GM12875 (cell line): ENCODE measurements around the gene TEX19.

Source experiments
- H3K4me3 ChIP-seq: one replicate; pipeline ENCODE4 v1.5.1; 2011; ENCODE audit warnings: low read depth, low read length, control low read depth
- TF ChIP-seq, protein P1 (sequence below): IDR thresholded peaks from 2 replicates; pipeline ENCODE4 v1.5.1; 2011; ENCODE audit warnings: low read depth, mild to moderate bottlenecking, control low read depth, inconsistent platforms, low read length, moderate library complexity, borderline replicate concordance; ENCODE audit not compliant: insufficient read depth

The TEX19 gene

DNA sequence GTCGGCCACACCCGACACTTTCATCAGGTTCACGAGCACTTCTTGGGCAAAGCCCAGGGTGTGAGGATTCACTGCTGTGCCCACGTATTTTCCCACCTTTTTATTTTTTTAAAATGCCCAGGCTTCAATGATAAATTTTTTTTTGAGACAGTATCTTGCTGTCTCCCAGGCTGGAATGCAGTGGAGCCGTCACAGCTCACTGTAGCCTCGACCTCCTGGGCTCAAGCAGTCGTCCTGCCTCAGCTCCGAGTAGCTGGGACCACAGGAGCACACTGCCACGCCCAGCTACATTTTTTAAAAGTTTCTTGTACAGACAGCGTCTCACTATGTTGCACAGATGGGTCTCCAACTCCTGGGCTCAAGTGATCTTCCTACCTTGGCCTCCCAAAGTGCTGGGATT is 30.3 kb downstream of the TEX19 start:
- TF ChIP-seq, protein P1, sequence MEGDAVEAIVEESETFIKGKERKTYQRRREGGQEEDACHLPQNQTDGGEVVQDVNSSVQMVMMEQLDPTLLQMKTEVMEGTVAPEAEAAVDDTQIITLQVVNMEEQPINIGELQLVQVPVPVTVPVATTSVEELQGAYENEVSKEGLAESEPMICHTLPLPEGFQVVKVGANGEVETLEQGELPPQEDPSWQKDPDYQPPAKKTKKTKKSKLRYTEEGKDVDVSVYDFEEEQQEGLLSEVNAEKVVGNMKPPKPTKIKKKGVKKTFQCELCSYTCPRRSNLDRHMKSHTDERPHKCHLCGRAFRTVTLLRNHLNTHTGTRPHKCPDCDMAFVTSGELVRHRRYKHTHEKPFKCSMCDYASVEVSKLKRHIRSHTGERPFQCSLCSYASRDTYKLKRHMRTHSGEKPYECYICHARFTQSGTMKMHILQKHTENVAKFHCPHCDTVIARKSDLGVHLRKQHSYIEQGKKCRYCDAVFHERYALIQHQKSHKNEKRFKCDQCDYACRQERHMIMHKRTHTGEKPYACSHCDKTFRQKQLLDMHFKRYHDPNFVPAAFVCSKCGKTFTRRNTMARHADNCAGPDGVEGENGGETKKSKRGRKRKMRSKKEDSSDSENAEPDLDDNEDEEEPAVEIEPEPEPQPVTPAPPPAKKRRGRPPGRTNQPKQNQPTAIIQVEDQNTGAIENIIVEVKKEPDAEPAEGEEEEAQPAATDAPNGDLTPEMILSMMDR: no peak
- H3K4me3 ChIP-seq: no peak overlapping the region

DNA sequence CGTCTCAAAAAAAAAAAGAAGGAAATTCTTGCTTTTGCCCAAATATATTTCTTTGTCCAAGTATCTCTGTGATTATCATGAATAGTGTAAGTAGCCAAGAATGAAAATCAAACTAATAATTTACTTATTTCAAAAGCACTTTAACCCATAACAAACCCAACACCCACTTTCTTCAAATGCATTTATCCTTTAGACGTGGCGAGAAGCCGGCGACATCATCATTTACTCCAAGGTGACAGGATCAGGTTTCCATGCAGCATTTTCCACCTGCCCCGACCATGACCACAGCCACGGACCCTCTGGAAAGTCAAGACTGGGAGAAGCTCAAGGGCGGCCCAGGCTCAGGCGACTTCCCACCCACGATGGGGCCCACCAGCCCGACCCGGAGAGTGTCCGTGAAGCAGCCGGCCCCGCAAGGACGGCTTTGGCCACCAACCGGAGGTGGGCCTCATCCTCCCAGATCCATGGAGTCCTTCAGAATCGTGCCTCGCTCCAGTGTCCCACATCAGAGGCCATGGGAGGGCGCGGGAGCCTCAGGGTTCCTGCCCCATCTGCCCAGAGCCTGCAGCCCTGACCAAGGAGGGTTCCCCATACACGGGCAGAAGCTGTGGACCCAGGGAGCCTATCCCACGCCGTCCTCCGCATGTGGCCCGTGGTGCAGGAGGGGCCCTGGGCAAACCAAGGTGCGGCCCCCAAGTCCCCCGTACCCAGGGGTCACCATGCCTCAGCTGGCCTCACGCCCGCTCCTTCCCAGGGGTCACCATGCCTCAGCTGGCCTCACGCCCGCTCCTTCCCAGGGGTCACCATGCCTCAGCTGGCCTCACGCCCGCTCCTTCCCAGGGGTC is 31.2 kb downstream of the TEX19 start:
- TF ChIP-seq, protein P1: no peak
- no peak overlapping the region for H3K4me3 ChIP-seq

DNA sequence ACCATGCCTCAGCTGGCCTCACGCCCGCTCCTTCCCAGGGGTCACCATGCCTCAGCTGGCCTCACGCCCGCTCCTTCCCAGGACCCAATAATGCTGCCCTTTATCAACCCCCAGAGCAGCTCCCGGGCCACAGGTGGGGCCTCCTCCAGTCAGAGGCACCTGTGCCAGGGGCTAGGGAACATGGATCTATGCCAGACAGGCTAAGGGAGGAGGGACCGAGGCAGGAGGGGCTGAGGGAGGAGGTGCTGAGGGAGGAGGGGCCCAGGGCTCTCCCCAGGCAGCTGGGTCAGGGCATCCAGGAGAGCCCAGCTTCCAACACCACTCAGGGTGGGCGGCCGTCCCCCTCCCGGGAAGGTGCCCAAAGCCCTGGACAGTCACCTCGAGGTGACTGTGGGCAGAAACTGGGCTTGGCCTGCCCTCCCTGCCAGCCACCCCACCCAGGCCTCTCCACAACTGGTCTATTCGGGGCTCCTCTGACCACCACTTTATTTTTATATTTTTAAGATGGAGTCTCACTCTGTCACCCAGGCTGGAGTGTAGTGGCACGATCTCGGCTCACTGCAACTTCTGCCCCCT is 31.9 kb downstream of the TEX19 start:
- TF ChIP-seq, protein P1: no peak
- H3K4me3 ChIP-seq: no peak overlapping the region

DNA sequence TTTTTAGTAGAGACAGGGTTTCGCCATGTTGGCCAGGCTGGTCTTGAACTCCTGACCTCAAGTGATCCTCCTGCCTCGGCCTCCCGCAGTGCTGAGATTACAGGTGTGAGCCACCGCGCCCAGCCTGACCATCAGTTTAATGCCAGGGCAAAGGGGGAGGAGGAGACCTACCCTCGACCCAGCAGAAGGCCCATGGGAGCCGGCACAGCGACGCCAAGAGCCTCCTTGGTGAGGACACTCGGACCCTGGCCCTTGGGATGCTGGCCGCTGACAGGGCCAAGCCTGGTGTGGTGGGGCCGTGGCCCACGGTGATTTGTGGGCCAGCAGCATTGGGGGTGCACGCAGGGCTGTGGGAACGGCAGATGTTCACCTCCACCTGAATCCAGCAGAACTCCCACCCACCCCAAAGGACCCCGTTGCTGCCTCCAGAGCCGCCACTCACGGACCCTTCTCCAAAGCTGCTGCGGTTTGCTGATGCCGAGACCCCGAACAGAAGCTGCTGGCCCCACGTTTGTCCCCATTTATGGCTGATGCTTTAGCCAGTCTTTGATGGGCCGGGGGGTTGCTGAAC is 32.5 kb downstream of the TEX19 start:
- no peak overlapping the region for H3K4me3 ChIP-seq
- TF ChIP-seq, protein P1: no peak

DNA sequence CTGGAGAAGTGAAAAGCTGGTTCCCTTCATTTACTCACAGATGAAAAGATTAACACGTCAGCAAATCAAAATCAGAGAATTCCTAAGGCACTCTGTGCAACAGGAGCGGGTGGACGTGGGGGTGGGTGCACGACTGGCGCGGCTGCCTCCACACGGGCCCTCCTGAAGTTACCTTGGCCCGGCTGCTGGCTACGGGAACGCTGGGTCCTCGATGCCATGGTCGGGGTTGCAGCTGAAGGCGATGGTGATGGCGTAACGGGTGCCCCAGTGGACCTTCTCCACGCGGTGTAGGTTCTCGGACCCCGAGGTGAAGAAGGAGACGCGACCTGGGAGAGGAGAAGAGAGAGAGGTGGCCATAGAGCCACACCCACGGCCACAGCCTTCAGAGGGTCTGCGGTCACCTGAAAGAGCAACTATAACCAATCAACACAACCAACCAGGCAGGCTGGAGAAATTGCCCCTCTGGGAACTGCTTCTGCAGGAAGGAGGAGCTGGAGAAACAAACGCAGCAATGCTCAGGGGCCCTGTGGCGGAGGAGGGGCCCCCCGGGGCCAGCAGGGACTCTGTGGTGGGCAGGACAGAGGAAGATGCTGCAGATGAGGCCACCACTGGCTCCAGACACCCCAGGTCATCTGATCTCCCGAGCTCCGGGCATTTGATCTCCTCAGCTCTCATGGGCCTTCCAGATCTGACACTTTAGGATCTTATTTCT is 33.3 kb downstream of the TEX19 start:
- H3K4me3 ChIP-seq: no peak overlapping the region
- TF ChIP-seq, protein P1: no peak

DNA sequence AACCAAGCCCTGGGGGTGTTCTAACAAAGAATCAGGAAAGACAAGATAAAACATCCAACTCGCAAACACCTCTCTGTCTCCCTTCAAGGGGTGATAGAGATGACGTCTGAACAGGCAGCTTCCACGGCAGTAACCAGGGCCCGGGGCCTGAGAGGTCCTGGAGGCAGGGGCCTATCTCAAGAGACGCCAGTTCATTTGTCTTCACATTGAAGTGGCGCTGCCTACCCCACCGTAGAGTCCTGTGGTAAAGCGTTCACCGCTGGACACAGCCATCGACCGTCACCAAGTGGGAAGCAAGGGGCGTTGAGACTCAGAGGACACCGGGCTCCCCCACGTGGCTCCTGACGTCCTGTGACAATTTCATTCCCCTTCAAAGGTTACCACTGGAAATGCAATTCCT is 33.9 kb downstream of the TEX19 start:
- no peak overlapping the region for H3K4me3 ChIP-seq
- TF ChIP-seq, protein P1: no peak
